DOHH2 (cell line): ENCODE measurements around the gene CAMSAP3.

Experiments
- H3F3A ChIP-seq: fragments of 200-600 bp; sonication (generic), shearing (Covaris generic); 2 replicates; pipeline ENCODE4 v1.6.0; 2016; ENCODE audit warnings: antibody characterized with exemption, mild to moderate bottlenecking; ENCODE audit not compliant: control insufficient read depth, insufficient read depth
- H3K27ac ChIP-seq: fragments of 200-600 bp; sonication (generic); 2 replicates; pipeline ENCODE4 v1.5.1; 2014; ENCODE audit warnings: low read depth, mild to moderate bottlenecking, low read length, moderate library complexity
- H3K27me3 ChIP-seq: fragments of 200-600 bp; sonication (generic); 2 replicates; pipeline ENCODE4 v1.6.1; 2014; ENCODE audit warnings: mild to moderate bottlenecking, low read length, mixed read lengths; ENCODE audit not compliant: control insufficient read depth
- H3K36me3 ChIP-seq: fragments of 200-600 bp; sonication (generic); 2 replicates; pipeline ENCODE4 v1.6.1; 2014; ENCODE audit warnings: mild to moderate bottlenecking, low read length, moderate library complexity, mixed read lengths; ENCODE audit not compliant: control insufficient read depth
- H3K4me1 ChIP-seq: fragments of 200-600 bp; sonication (generic); 2 replicates; pipeline ENCODE4 v1.6.1; 2014; ENCODE audit warnings: mild to moderate bottlenecking, low read length, mixed read lengths; ENCODE audit not compliant: control insufficient read depth
- H3K4me2 ChIP-seq: fragments of 200-600 bp; sonication (generic); 2 replicates; pipeline ENCODE4 v1.6.0; 2014; ENCODE audit warnings: mild to moderate bottlenecking, low read length, moderate library complexity
- H3K4me3 ChIP-seq: fragments of 200-600 bp; sonication (generic); 2 replicates; pipeline ENCODE4 v1.5.1; 2014; ENCODE audit warnings: mild to moderate bottlenecking, low read length, mixed read lengths
- H3K79me2 ChIP-seq: fragments of 200-600 bp; sonication (generic); 2 replicates; pipeline ENCODE4 v1.6.1; 2014; ENCODE audit warnings: mild to moderate bottlenecking, low read length, mixed read lengths; ENCODE audit not compliant: control insufficient read depth
- H3K9me2 ChIP-seq: fragments of 200-600 bp; sonication (generic); replicated peaks from 2 replicates; pipeline ENCODE4 v1.6.1; 2014; ENCODE audit warnings: mild to moderate bottlenecking, low read length, mixed read lengths; ENCODE audit not compliant: control insufficient read depth
- H3K9me3 ChIP-seq: fragments of 200-600 bp; sonication (generic); 2 replicates; pipeline ENCODE4 v1.6.1; 2014; ENCODE audit warnings: antibody characterized with exemption, low read length, mixed read lengths; ENCODE audit not compliant: control insufficient read depth, insufficient read depth
- H4K20me1 ChIP-seq: fragments of 200-600 bp; sonication (generic); 2 replicates; pipeline ENCODE4 v1.6.0; 2014; ENCODE audit warnings: low read depth, mild to moderate bottlenecking, antibody characterized with exemption, low read length, moderate library complexity; ENCODE audit not compliant: control insufficient read depth, insufficient read depth
- CTCF ChIP-seq: fragments of 200-600 bp; sonication (generic); IDR thresholded peaks from one replicate; pipeline ENCODE4 v1.5.1; 2014; ENCODE audit warnings: antibody characterized with exemption, mild to moderate bottlenecking, low read depth, low read length; ENCODE audit not compliant: poor library complexity, severe bottlenecking
- EZH2phosphoT487 ChIP-seq: fragments of 200-600 bp; sonication (generic); IDR thresholded peaks from 2 replicates; pipeline ENCODE4 v1.6.1; 2017; ENCODE audit warnings: borderline replicate concordance, mild to moderate bottlenecking, antibody characterized with exemption, low read length, moderate library complexity, mixed read lengths

Gene CAMSAP3

GRCh38 chr19:7561325-7561724, 34.3 kb upstream of the CAMSAP3 start:
- Histone ChIP-seq H3K4me2 (no peak overlapping the region), H3K79me2 (no peaks in the 10 kb centered on the region), H3K4me1 (no peaks in the 10 kb centered on the region), H3K9me3 (no peaks in the 10 kb centered on the region), H3K36me3 (peaks cover 22% of the 10 kb centered on the region; the same call in 1 of the 2 replicates), H4K20me1 (no peaks in the 10 kb centered on the region), H3F3A (no peaks in the 10 kb centered on the region), H3K27ac (no peak overlapping the region), H3K4me3 (no peak overlapping the region), H3K27me3 (no peaks in the 10 kb centered on the region), H3K9me2 (no peaks in the 10 kb centered on the region)
- TF ChIP-seq EZH2phosphoT487, result no peak
- no peak for TF ChIP-seq CTCF

- Histone ChIP-seq H3K9me2 (no peaks in the 10 kb centered on the region), H3K4me3 (no peak overlapping the region), H3K9me3 (no peaks in the 10 kb centered on the region), H3K79me2 (no peaks in the 10 kb centered on the region), H3K4me2 (no peak overlapping the region), H3K36me3 (peaks cover 10% of the 10 kb centered on the region; the same call in 1 of the 2 replicates), H4K20me1 (no peaks in the 10 kb centered on the region), H3K27me3 (no peaks in the 10 kb centered on the region), H3K4me1 (no peaks in the 10 kb centered on the region), H3F3A (no peaks in the 10 kb centered on the region), H3K27ac (no peak overlapping the region)
- no peak for TF ChIP-seq EZH2phosphoT487
- no peak for TF ChIP-seq CTCF
These were observed 32.8 kb upstream of the CAMSAP3 start for GRCh38 chr19:7562646-7563393.

- H3K4me3 ChIP-seq, result no peak overlapping the region
- no peak overlapping the region for H3K27ac ChIP-seq
- no peak overlapping the region for H3K4me2 ChIP-seq
- TF ChIP-seq EZH2phosphoT487 (no peak), CTCF (no peak)
- H3K9me3 ChIP-seq, result no peaks in the 10 kb centered on the region
- no peaks in the 10 kb centered on the region for H3K36me3 ChIP-seq
- no peaks in the 10 kb centered on the region for H3K4me1 ChIP-seq
- no peaks in the 10 kb centered on the region for H3K9me2 ChIP-seq
- no peaks in the 10 kb centered on the region for H3F3A ChIP-seq
- H3K27me3 ChIP-seq, result no peaks in the 10 kb centered on the region
- H3K79me2 ChIP-seq, result no peaks in the 10 kb centered on the region
- no peaks in the 10 kb centered on the region for H4K20me1 ChIP-seq
These were observed 30.8 kb upstream of the CAMSAP3 start for GRCh38 chr19:7564866-7565265.
